Esophagus squamous epithelium (tissue), 4 donors: ENCODE measurements around the gene DUS2.

Experiments used
- POLR2A ChIP-seq, 4 donors: fragments of 450-650 bp; IDR thresholded peaks; one replicate each; pipeline ENCODE4 v1.6.1; 2017; ENCODE audit warnings: antibody characterized with exemption in 4 of 4, mild to moderate bottlenecking in 4 of 4, moderate library complexity in 3 of 4
- TF ChIP-seq, protein P1 (sequence below), 6 experiments: fragments of 450-650 bp in 4 of 6; fragments of 200-600 bp in 2 of 6; sonication (generic) in 2 of 6; IDR thresholded peaks; one replicate each; pipeline ENCODE4 v1.5.1; 2016 to 2019; ENCODE audit warnings: antibody characterized with exemption in 6 of 6, mild to moderate bottlenecking in 4 of 6, moderate library complexity in 4 of 6

DNA sequence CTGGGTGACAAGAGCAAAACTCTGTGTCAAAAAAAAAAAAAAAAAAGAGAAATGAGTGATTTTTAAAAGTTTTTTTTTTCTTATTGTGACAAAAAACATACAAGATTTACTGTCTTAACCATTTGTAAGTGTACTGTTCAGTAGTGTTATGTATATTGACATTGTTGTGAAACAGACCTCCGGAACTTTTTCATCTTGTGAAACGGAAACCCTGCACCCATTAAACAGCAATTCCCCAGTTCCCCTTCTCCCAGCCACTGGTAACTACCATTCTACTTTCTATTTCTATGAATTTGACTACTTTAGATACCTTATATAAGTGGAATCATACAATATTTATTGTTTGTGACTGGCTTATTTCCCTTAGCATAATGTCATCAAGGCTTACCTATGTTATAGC, 18.7 kb downstream of the DUS2 start:
- TF ChIP-seq, protein P1, sequence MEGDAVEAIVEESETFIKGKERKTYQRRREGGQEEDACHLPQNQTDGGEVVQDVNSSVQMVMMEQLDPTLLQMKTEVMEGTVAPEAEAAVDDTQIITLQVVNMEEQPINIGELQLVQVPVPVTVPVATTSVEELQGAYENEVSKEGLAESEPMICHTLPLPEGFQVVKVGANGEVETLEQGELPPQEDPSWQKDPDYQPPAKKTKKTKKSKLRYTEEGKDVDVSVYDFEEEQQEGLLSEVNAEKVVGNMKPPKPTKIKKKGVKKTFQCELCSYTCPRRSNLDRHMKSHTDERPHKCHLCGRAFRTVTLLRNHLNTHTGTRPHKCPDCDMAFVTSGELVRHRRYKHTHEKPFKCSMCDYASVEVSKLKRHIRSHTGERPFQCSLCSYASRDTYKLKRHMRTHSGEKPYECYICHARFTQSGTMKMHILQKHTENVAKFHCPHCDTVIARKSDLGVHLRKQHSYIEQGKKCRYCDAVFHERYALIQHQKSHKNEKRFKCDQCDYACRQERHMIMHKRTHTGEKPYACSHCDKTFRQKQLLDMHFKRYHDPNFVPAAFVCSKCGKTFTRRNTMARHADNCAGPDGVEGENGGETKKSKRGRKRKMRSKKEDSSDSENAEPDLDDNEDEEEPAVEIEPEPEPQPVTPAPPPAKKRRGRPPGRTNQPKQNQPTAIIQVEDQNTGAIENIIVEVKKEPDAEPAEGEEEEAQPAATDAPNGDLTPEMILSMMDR (IDR thresholded peaks at IDR 0.05): no peak
- no peak for TF ChIP-seq POLR2A (IDR thresholded peaks at IDR 0.05)
